H9 (cell line): Measurements from ENCODE around the gene TAF3. TPM values are rescaled to one million over a fixed set of nuclear protein-coding genes. Genes with fewer than 3 reads are reported as not detected.
"Not testable (repeated sequence)": the region's sequence is repeated elsewhere in the genome, so short reads cannot be mapped to it uniquely, and the experiment has no call there.

Experiments used
- DNase-seq: peaks from one replicate; pipeline ENCODE4 v3.0.0-alpha.2; 2017
- H2AFZ ChIP-seq: one replicate; pipeline ENCODE4 v1.6.1; 2013; ENCODE audit warnings: mild to moderate bottlenecking, low read length, control low read depth, moderate library complexity
- H2AK5ac ChIP-seq: 2 replicates; pipeline ENCODE4 v1.6.1; 2013; ENCODE audit warnings: low read length, control low read depth, mixed read lengths; ENCODE audit not compliant: insufficient read length
- H2BK120ac ChIP-seq: one replicate; pipeline ENCODE4 v1.6.1; 2013; ENCODE audit warnings: low read depth, mild to moderate bottlenecking, low read length, control low read depth, inconsistent platforms; ENCODE audit not compliant: poor library complexity, severe bottlenecking
- H2BK12ac ChIP-seq: 2 replicates; pipeline ENCODE4 v1.6.1; 2013; ENCODE audit warnings: low read length, control low read depth, mixed read lengths, low read depth; ENCODE audit not compliant: insufficient read length
- H2BK15ac ChIP-seq: 2 replicates; pipeline ENCODE4 v1.6.1; 2013; ENCODE audit warnings: low read depth, low read length, control low read depth
- H2BK20ac ChIP-seq: one replicate; pipeline ENCODE4 v1.6.1; 2013; ENCODE audit warnings: low read depth, mild to moderate bottlenecking, low read length, control low read depth, inconsistent platforms; ENCODE audit not compliant: poor library complexity, severe bottlenecking
- H2BK5ac ChIP-seq: 2 replicates; pipeline ENCODE4 v1.6.1; 2013; ENCODE audit warnings: low read length, control low read depth, mixed read lengths; ENCODE audit not compliant: insufficient read length
- H3K14ac ChIP-seq: 2 replicates; pipeline ENCODE4 v1.6.1; 2013; ENCODE audit warnings: low read length, control low read depth; ENCODE audit not compliant: insufficient read depth
- H3K18ac ChIP-seq: 2 replicates; pipeline ENCODE4 v1.6.1; 2013; ENCODE audit warnings: low read depth, mild to moderate bottlenecking, mixed read lengths, low read length, control low read depth; ENCODE audit not compliant: insufficient read length
- H3K23ac ChIP-seq: 2 replicates; pipeline ENCODE4 v1.6.1; 2013; ENCODE audit warnings: low read length, control low read depth, mixed read lengths, low read depth; ENCODE audit not compliant: insufficient read length
- H3K23me2 ChIP-seq: 2 replicates; pipeline ENCODE4 v1.6.1; 2013; ENCODE audit warnings: low read depth, mild to moderate bottlenecking, mixed read lengths, low read length, control low read depth; ENCODE audit not compliant: insufficient read length, poor library complexity, severe bottlenecking
- H3K27ac ChIP-seq: 2 replicates; pipeline ENCODE4 v1.5.1; 2013; ENCODE audit warnings: low read length, control low read depth, mixed read lengths, low read depth; ENCODE audit not compliant: insufficient read length
- H3K27me3 ChIP-seq: 2 replicates; pipeline ENCODE4 v1.6.1; 2013; ENCODE audit warnings: low read length, control low read depth, inconsistent platforms; ENCODE audit not compliant: insufficient read depth
- H3K4ac ChIP-seq: 2 replicates; pipeline ENCODE4 v1.6.1; 2013; ENCODE audit warnings: low read depth, mild to moderate bottlenecking, control low read depth, inconsistent platforms, low read length, moderate library complexity
- H3K4me1 ChIP-seq: 2 replicates; pipeline ENCODE4 v1.6.1; 2013; ENCODE audit warnings: low read length, control low read depth, inconsistent platforms; ENCODE audit not compliant: insufficient read depth
- H3K4me2 ChIP-seq: 2 replicates; pipeline ENCODE4 v1.6.1; 2013; ENCODE audit warnings: low read length, control low read depth, mixed read lengths; ENCODE audit not compliant: insufficient read length, insufficient read depth
- H3K56ac ChIP-seq: 2 replicates; pipeline ENCODE4 v1.6.1; 2013; ENCODE audit warnings: low read depth, mild to moderate bottlenecking, mixed read lengths, low read length, control low read depth; ENCODE audit not compliant: insufficient read length
- H3K79me1 ChIP-seq: 2 replicates; pipeline ENCODE4 v1.6.1; 2013; ENCODE audit warnings: low read depth, mild to moderate bottlenecking, moderate library complexity, low read length, control low read depth, inconsistent platforms; ENCODE audit not compliant: insufficient read depth, poor library complexity, severe bottlenecking
- H3K79me2 ChIP-seq: 2 replicates; pipeline ENCODE4 v1.6.1; 2013; ENCODE audit warnings: low read length, control low read depth, inconsistent platforms; ENCODE audit not compliant: insufficient read depth
- H3K9ac ChIP-seq: 2 replicates; pipeline ENCODE4 v1.6.1; 2013; ENCODE audit warnings: low read length, control low read depth, mixed read lengths; ENCODE audit not compliant: insufficient read length; ENCODE audit errors: extremely low read depth
- H3K9me3 ChIP-seq: one replicate; pipeline ENCODE4 v1.6.1; 2013; ENCODE audit warnings: low read depth, low read length, inconsistent platforms; ENCODE audit not compliant: control insufficient read depth
- H3T11ph ChIP-seq: one replicate; pipeline ENCODE4 v1.6.1; 2013; ENCODE audit warnings: mild to moderate bottlenecking, low read length, control low read depth, inconsistent platforms
- H4K20me1 ChIP-seq: one replicate; pipeline ENCODE4 v1.6.1; 2013; ENCODE audit not compliant: control insufficient read depth, insufficient read length, insufficient read depth
- H4K5ac ChIP-seq: 2 replicates; pipeline ENCODE4 v1.6.1; 2013; ENCODE audit warnings: low read depth, mild to moderate bottlenecking, mixed read lengths, low read length, control low read depth; ENCODE audit not compliant: insufficient read length
- H4K8ac ChIP-seq: replicated peaks from 2 replicates; pipeline ENCODE4 v1.6.1; 2013; ENCODE audit warnings: low read length, control low read depth, mixed read lengths, low read depth; ENCODE audit not compliant: insufficient read length
- H4K91ac ChIP-seq: 2 replicates; pipeline ENCODE4 v1.6.1; 2013; ENCODE audit warnings: low read depth, mild to moderate bottlenecking, moderate library complexity, mixed read lengths, low read length, control low read depth; ENCODE audit not compliant: insufficient read length
- H3K27ac Mint-ChIP-seq, 3 experiments: 2 replicates in 2 of 3; 3 replicates in 1 of 3; pipeline ENCODE4 v1.8.0; 2020 to 2021; ENCODE audit warnings: mixed read lengths in 3 of 3, mild to moderate bottlenecking in 1 of 3, moderate library complexity in 1 of 3
- H3K27me3 Mint-ChIP-seq: 2 replicates; pipeline ENCODE4 v1.8.0; 2021; ENCODE audit warnings: low read depth, mild to moderate bottlenecking, moderate library complexity, mixed read lengths
- H3K36me3 Mint-ChIP-seq, 3 experiments: 2 replicates in 2 of 3; 3 replicates in 1 of 3; pipeline ENCODE4 v1.8.0; 2020 to 2021; ENCODE audit warnings: low read depth in 3 of 3, mixed read lengths in 3 of 3; ENCODE audit not compliant: insufficient read depth in 1 of 3
- H3K4me1 Mint-ChIP-seq, 2 experiments: 2 replicates each; pipeline ENCODE4 v1.8.0; 2020; ENCODE audit warnings: mixed read lengths in 2 of 2
- H3K4me3 Mint-ChIP-seq, 2 experiments: 2 replicates in 1 of 2; 3 replicates in 1 of 2; pipeline ENCODE4 v1.8.0; 2020 to 2021; ENCODE audit warnings: mild to moderate bottlenecking in 2 of 2, mixed read lengths in 2 of 2, moderate library complexity in 1 of 2
- H3K9me3 Mint-ChIP-seq, 2 experiments: 2 replicates in 1 of 2; 3 replicates in 1 of 2; pipeline ENCODE4 v1.8.0; 2020; ENCODE audit warnings: mild to moderate bottlenecking in 2 of 2, mixed read lengths in 2 of 2, moderate library complexity in 1 of 2
- CTCF ChIP-seq: fragments of 200-600 bp; sonication (generic); conservative IDR thresholded peaks from 3 replicates; pipeline ENCODE4 v1.8.0; 2021; ENCODE audit warnings: antibody characterized with exemption, mild to moderate bottlenecking
- WGBS: extraction: QIAGEN DNeasy Blood & Tissue Kit; methylation state at CpG from one replicate; pipeline ENCODE4 v1.1.7; 2013; ENCODE audit warnings: missing lambda C conversion rate, low lambda C conversion rate, mixed read lengths; ENCODE audit not compliant: insufficient read length; ENCODE audit errors: extremely low coverage; 5-methylcytosine and 5-hydroxymethylcytosine counted together
- total RNA-seq: library from RNA; stranded (reverse); gene quantifications from 2 replicates; pipeline ENCODE4 v1.2.1, GENCODE V29; 2021

Gene TAF3
- total RNA-seq, 1 experiment from 2014 or later: 10.2 TPM

- Histone ChIP-seq H3K18ac (no peak overlapping the region), H4K8ac (no peak overlapping the region), H3K14ac (no peak overlapping the region), H2BK20ac (no peak overlapping the region), H3K4me2 (no peak overlapping the region), H3K79me2 (no peaks in the 10 kb centered on the region), H4K20me1 (no peaks in the 10 kb centered on the region), H3K4me1 (no peaks in the 10 kb centered on the region), H4K91ac (no peak overlapping the region), H3K27me3 (no peaks in the 10 kb centered on the region), H2BK120ac (no peak overlapping the region), H2BK5ac (no peak overlapping the region), H2BK15ac (no peak overlapping the region), H3K9ac (no peak overlapping the region), H2BK12ac (no peak overlapping the region), H2AFZ (no peak overlapping the region), H2AK5ac (no peak overlapping the region), H3K27ac (no peak overlapping the region), H3K56ac (no peak overlapping the region), H3K4ac (no peak overlapping the region), H3T11ph (no peak overlapping the region), H3K79me1 (no peaks in the 10 kb centered on the region), H3K23ac (no peak overlapping the region), H3K9me3 (no peaks in the 10 kb centered on the region), H3K23me2 (no peaks in the 10 kb centered on the region), H4K5ac (no peak overlapping the region)
- TF ChIP-seq CTCF: no peak
- WGBS: no CpG with 5 or more reads among the region's 2 CpGs
- no peak overlapping the region for H3K4me3 Mint-ChIP-seq
- H3K9me3 Mint-ChIP-seq: no peaks in the 10 kb centered on the region
- H3K27me3 Mint-ChIP-seq: no peaks in the 10 kb centered on the region
- no peak overlapping the region for H3K27ac Mint-ChIP-seq
- no peak for DNase-seq
- peaks cover 31 to 76% (median 67%) of the 10 kb centered on the region in 3 experiments for H3K36me3 Mint-ChIP-seq
- H3K4me1 Mint-ChIP-seq: no peaks in the 10 kb centered on the region
Observed at GRCh38 chr10:7776777-7777176, 41.5 kb upstream of the TAF3 start.

- not testable (repeated sequence) for H3K9me3 ChIP-seq, H3K56ac ChIP-seq, H3K9me3 Mint-ChIP-seq, H3K27me3 ChIP-seq, H4K91ac ChIP-seq, H2BK5ac ChIP-seq, H3T11ph ChIP-seq, H2BK12ac ChIP-seq, H3K4ac ChIP-seq, H2AFZ ChIP-seq, H2AK5ac ChIP-seq, H3K4me2 ChIP-seq, H4K5ac ChIP-seq, H2BK120ac ChIP-seq, H2BK20ac ChIP-seq, H3K9ac ChIP-seq, H3K4me1 Mint-ChIP-seq, H3K79me1 ChIP-seq, H3K14ac ChIP-seq, H3K18ac ChIP-seq, H2BK15ac ChIP-seq, H3K4me1 ChIP-seq, H4K20me1 ChIP-seq, H3K23me2 ChIP-seq, H3K27ac Mint-ChIP-seq, H3K23ac ChIP-seq, DNase-seq, H4K8ac ChIP-seq, H3K27ac ChIP-seq, H3K27me3 Mint-ChIP-seq, H3K4me3 Mint-ChIP-seq
- H3K36me3 Mint-ChIP-seq: peaks cover 24 to 49% (median 40%) of the 10 kb centered on the region in 3 experiments
- H3K79me2 ChIP-seq: peaks cover 18% of the 10 kb centered on the region; the same call in 1 of the 2 replicates
- no CpG with 5 or more reads among the region's 6 CpGs for WGBS
Observed at GRCh38 chr10:7782194-7782593, 36.1 kb upstream of the TAF3 start.
